Measurements from ENCODE around the gene LRRC59. TPM values are rescaled to one million over a fixed set of nuclear protein-coding genes. Genes with fewer than 3 reads are reported as not detected.

The LRRC59 gene
- total RNA-seq, 1 experiment from 2014 or later, result 89.4 TPM

- Histone ChIP-seq H3K9me3 (replicated peaks) (no peaks in the 10 kb centered on the region), H3K4me1 (no peaks in the 10 kb centered on the region), H3K27ac (no peak overlapping the region), H3K36me3 (peaks cover 48% of the 10 kb centered on the region), H3K4me3 (no peak overlapping the region), H3K27me3 (no peaks in the 10 kb centered on the region)
- DNase-seq, result no peak
These were observed 15.4 kb downstream of the LRRC59 start for GRCh38 chr17:50381920-50382319.

DNA sequence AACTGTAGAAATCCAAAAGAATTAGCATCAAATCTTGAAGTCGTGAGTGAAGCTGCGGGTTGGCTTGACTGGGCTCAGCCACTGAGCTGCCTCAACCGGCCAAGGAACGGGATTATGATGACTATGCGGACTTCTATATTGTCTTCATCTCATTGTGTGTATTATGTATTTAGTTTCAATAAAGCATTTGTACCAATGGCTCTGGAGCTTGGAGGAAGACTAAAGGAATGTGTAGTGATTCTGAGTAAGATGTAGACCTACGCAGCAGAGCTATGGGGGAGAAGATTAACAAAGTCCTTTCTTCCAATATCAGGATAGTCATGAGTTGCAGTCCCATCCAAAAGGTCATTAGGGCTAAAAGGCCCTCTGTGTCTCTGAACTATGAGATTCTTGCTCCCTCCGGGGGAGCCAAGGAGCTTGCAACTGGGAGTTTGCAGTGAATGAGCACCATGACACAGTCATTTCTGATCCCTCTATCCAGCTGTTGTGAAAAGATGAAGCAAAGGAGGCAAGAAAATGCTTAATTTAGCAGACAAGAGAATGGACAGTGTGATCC, 16.0 kb downstream of the LRRC59 start:
- DNase-seq, result no peak
- no peaks in the 10 kb centered on the region for H3K9me3 ChIP-seq (replicated peaks)
- H3K4me1 ChIP-seq, result no peaks in the 10 kb centered on the region
- no peak overlapping the region for H3K4me3 ChIP-seq
- H3K27me3 ChIP-seq, result no peaks in the 10 kb centered on the region
- peaks cover 45% of the 10 kb centered on the region for H3K36me3 ChIP-seq
- no peak overlapping the region for H3K27ac ChIP-seq

GRCh38 chr17:50380369-50381259, 16.7 kb downstream of the LRRC59 start:
- Histone ChIP-seq H3K9me3 (replicated peaks) (no peaks in the 10 kb centered on the region), H3K4me1 (no peaks in the 10 kb centered on the region), H3K36me3 (peaks cover 40% of the 10 kb centered on the region), H3K27ac (no peak overlapping the region), H3K4me3 (no peak overlapping the region), H3K27me3 (no peaks in the 10 kb centered on the region)
- no peak for DNase-seq

- H3K4me1 ChIP-seq, result no peaks in the 10 kb centered on the region
- no peaks in the 10 kb centered on the region for H3K9me3 ChIP-seq (replicated peaks)
- H3K4me3 ChIP-seq, result no peak overlapping the region
- H3K27ac ChIP-seq, result no peak overlapping the region
- H3K36me3 ChIP-seq, result peaks cover 30% of the 10 kb centered on the region
- H3K27me3 ChIP-seq, result no peaks in the 10 kb centered on the region
- DNase-seq, result no peak
These were observed 17.8 kb downstream of the LRRC59 start for GRCh38 chr17:50379351-50380132.

DNA sequence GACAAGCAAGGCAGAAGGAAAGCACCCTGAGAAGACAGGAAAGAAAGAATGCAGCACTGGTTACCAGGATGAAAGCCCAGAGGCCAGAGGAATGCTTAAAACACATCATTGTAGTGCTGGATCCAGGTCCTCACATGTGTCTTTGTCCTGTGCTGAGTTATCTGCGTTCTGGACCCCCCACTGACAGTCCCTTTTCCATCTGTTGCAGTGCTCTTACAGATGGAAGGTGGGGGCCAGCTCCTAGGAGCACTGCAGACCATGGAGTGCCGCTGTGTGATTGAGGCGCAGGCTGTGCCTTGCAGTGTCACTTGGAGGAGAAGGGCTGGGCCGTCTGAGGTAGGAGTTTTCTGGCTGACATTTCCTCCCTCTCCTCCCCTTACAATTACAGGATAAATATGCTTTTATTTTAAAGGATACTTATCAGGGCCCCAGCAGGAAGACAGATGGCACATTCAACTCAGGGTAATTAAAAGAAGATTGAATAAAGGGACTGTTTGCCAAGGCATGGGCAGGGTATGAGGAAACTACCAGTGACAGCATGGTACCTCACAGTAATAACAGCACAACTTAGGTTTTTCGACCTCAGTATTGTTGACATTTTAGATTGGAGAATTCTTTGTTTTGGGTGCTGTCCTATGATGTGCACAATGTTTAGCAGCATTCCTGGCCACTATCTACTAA, 21.3 kb downstream of the LRRC59 start:
- Histone ChIP-seq H3K9me3 (replicated peaks) (no peaks in the 10 kb centered on the region), H3K27ac (no peak overlapping the region), H3K4me1 (no peaks in the 10 kb centered on the region), H3K36me3 (peaks cover 13% of the 10 kb centered on the region; the same call in 1 of the 2 replicates), H3K27me3 (no peaks in the 10 kb centered on the region), H3K4me3 (no peak overlapping the region)
- DNase-seq, result no peak

DNA sequence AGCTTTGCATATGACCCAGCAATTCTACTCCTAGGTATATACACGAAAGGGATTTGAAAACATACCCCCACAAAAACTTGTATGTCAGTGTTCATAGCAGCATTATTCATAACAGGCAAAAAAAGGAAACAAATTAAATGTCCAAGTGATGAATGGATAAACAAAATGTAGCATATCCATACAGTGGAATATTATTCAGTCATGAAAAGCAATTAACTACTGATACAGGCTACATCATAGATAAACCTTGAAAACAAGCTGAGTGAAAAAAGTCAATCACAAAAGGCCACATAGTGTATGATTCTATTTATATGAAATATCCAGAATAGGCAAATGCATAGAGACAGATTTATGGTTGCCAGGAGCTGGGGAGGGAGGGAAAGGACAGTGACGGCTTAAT, 23.6 kb downstream of the LRRC59 start:
- Histone ChIP-seq H3K27me3 (no peaks in the 10 kb centered on the region), H3K9me3 (replicated peaks) (no peaks in the 10 kb centered on the region), H3K4me3 (peak overlapping the region; percentile 98), H3K4me1 (no peaks in the 10 kb centered on the region), H3K27ac (peak overlapping the region; percentile 94), H3K36me3 (peaks cover 18% of the 10 kb centered on the region; the same call in 1 of the 2 replicates)
- no peak for DNase-seq

DNA sequence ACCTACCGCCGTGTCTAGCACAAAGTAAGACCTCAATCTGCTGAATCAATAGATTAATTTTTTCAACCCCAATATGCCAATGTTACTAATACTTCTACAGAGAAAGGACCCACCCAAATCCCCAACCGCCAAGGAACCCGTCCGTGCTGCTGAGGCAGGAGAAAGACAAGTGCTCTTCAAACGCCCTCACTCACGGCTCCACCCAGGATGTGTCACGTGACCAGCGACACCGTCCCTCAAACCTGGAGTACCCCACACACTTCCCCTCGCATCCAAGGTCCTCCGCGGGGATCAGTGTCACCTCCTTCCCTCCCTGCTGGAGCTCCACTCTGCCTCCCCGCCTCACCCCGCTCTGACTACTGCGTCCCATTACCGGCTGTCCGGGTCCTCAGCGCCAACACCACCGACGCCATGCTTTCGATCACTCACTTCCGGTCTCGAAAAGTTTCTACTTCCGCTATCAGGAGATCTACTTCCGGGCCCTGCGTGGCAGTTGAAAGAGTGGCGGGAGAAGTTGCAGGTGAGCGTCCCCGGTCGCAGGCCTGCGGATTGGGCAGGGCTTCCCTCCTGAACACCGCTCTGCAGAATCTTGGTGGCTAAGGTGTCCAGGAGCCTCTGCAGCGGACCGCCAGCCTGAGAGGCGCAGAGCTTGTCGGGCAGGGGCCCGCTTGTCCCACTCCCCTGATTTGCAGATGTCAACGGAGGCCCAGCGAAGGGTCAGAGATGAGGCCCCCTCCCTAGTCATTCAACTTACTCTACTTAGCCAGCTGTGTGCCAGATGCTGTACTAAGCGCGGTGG, 24.4 kb downstream of the LRRC59 start, which contains the start of the genes EME1 and MRPL27:
Gene EME1, plus strand, starts transcription at position 472 of the 799 bp plus-strand sequence. CDS start 1,980 bp downstream, outside the sequence.
Gene MRPL27, minus strand, starts transcription at position 427 of the 799 bp plus-strand sequence. Its CDS starts 14 bp downstream, at position 413.
- DNase-seq, result peak; percentile 81 to 89
- Histone ChIP-seq H3K4me3 (peak within 1 kb of the TSS; percentile 98), H3K36me3 (peaks cover 20% of the 10 kb centered on the region; the same call in 1 of the 2 replicates), H3K4me1 (no peaks in the 10 kb centered on the region), H3K27ac (peak within 1 kb of the TSS; percentile 94), H3K27me3 (no peaks in the 10 kb centered on the region), H3K9me3 (replicated peaks) (no peaks in the 10 kb centered on the region)

GRCh38 chr17:50372222-50372757, 25.0 kb downstream of the LRRC59 start:
- Histone ChIP-seq H3K36me3 (peaks cover 26% of the 10 kb centered on the region; the same call in 1 of the 2 replicates), H3K27me3 (no peaks in the 10 kb centered on the region), H3K4me1 (no peaks in the 10 kb centered on the region), H3K9me3 (replicated peaks) (no peaks in the 10 kb centered on the region), H3K4me3 (peak overlapping the region; percentile 98), H3K27ac (peak overlapping the region; percentile 94)
- peak in 1 of 2 experiments; percentile 17 for DNase-seq

GRCh38 chr17:50371526-50371925, 25.8 kb downstream of the LRRC59 start:
- Histone ChIP-seq H3K36me3 (peaks cover 26% of the 10 kb centered on the region; the same call in 1 of the 2 replicates), H3K27ac (no peak overlapping the region), H3K4me3 (no peak overlapping the region), H3K4me1 (no peaks in the 10 kb centered on the region), H3K9me3 (replicated peaks) (no peaks in the 10 kb centered on the region), H3K27me3 (no peaks in the 10 kb centered on the region)
- no peak for DNase-seq

GRCh38 chr17:50370052-50370451, 27.3 kb downstream of the LRRC59 start:
- H3K36me3 ChIP-seq, result peaks cover 26% of the 10 kb centered on the region; the same call in 1 of the 2 replicates
- no peaks in the 10 kb centered on the region for H3K27me3 ChIP-seq
- no peak for DNase-seq
- H3K4me1 ChIP-seq, result no peaks in the 10 kb centered on the region
- no peaks in the 10 kb centered on the region for H3K9me3 ChIP-seq (replicated peaks)
- no peak overlapping the region for H3K27ac ChIP-seq
- no peak overlapping the region for H3K4me3 ChIP-seq

DNA sequence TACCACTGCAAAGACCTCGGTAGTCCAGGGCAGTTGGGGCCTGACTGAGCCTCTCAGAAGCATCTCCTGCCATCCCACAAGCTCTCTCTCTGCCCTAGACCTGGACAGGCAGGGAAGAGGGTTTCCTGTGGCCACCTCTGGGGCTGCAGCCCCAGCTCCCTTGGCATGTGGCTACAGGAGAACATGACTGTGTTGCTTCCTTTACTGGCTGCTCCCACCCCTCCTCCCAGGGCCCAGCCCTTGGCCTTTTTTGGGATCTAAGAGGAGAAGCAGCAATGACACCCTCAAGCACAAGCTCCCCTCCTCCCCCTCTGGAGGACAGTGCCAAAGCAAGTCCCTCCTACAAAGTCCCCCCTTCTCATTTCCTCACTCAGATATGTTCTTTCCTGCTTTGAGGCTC, 29.9 kb downstream of the LRRC59 start:
- DNase-seq, result no peak
- Histone ChIP-seq H3K4me1 (no peaks in the 10 kb centered on the region), H3K9me3 (replicated peaks) (no peaks in the 10 kb centered on the region), H3K4me3 (no peak overlapping the region), H3K27ac (no peak overlapping the region), H3K27me3 (no peaks in the 10 kb centered on the region), H3K36me3 (peaks cover 26% of the 10 kb centered on the region; the same call in 1 of the 2 replicates)

DNA sequence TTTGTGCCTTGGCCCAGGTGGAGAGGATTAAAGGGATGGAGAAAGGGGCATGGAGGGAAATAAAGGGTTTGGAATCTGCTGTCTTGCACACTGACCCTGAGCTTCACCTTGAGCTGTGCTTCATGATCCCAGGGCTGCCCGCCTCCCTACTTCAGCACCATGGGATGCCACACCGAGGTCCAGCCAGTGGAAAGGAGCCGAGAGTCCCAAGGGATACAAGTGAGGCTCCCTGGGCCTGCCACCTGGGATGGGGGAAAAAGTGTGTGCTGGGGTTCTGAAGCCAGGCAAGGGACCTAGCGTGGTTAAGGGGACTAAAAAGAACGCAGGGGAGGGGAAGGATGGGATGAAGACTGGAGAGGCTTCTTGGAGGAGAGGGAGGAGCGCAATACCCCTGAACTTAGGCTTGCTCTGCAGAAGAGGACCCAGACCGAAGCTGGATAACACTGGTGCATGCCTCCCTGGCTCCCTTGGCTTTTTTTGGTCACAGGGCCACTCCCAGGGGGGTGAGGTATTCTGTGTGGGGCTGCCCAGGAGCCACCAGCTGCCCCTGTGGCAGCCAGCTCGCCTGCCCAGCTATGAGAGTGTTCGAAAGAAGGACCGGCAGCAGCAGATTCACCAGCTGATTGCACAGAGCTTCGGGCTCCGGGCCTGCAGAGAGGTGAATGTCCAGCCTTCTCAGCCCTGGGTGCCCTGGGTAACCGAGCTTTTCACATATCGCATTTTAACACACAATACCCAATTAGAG, 31.5 kb downstream of the LRRC59 start:
- Histone ChIP-seq H3K36me3 (peaks cover 26% of the 10 kb centered on the region; the same call in 1 of the 2 replicates), H3K4me1 (no peaks in the 10 kb centered on the region), H3K27me3 (no peaks in the 10 kb centered on the region), H3K9me3 (replicated peaks) (no peaks in the 10 kb centered on the region), H3K27ac (no peak overlapping the region), H3K4me3 (no peak overlapping the region)
- DNase-seq, result no peak

- H3K36me3 ChIP-seq, result peaks cover 26% of the 10 kb centered on the region; the same call in 1 of the 2 replicates
These were observed 32.2 kb downstream of the LRRC59 start for GRCh38 chr17:50365165-50365564.

More at GRCh38 chr17:50365165-50365564, 32.2 kb downstream of the LRRC59 start:
- H3K4me1 ChIP-seq, result no peaks in the 10 kb centered on the region
- no peak overlapping the region for H3K27ac ChIP-seq
- DNase-seq, result no peak
- no peaks in the 10 kb centered on the region for H3K27me3 ChIP-seq
- no peak overlapping the region for H3K4me3 ChIP-seq
- no peaks in the 10 kb centered on the region for H3K9me3 ChIP-seq (replicated peaks)

Data from SJCRH30 (cell line).